Activated naive CD8-positive, alpha-beta T cell (primary cell): ENCODE results near the gene DEPDC5.

Source experiments
- H3K27ac Mint-ChIP-seq: one replicate; pipeline ENCODE4 v1.8.0; 2021; ENCODE audit warnings: mixed read lengths
- H3K27me3 Mint-ChIP-seq: one replicate; pipeline ENCODE4 v1.8.0; 2021; ENCODE audit warnings: mixed read lengths
- H3K36me3 Mint-ChIP-seq: one replicate; pipeline ENCODE4 v1.8.0; 2021; ENCODE audit warnings: mixed read lengths
- H3K4me1 Mint-ChIP-seq: one replicate; pipeline ENCODE4 v1.8.0; 2021; ENCODE audit warnings: low read depth, mixed read lengths
- H3K4me3 Mint-ChIP-seq: one replicate; pipeline ENCODE4 v1.8.0; 2021; ENCODE audit warnings: mild to moderate bottlenecking, mixed read lengths
- H3K9me3 Mint-ChIP-seq: one replicate; pipeline ENCODE4 v1.8.0; 2021; ENCODE audit warnings: low read depth, mixed read lengths

The DEPDC5 gene

DNA sequence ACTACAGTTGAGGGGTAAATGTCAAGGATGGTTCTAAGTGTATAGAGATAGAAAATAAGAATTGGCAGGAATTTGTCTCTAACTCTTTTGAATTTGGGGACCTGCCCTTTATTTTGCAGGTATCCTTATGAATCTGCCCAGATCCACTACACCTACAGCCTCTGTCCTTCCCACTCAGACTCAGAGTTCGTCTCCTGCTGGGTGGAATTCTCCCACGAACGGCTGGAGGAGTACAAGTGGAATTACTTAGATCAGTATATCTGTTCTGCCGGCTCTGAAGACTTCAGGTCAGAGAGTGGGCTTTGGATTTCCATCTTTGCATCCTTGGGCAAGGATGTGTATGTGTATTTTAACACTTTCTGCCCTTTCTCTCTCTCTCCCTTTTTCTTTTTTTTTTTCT, 89.7 kb downstream of the DEPDC5 start:
- Mint-ChIP-seq H3K27me3 (no peaks in the 10 kb centered on the region), H3K4me1 (peaks cover 3% of the 10 kb centered on the region), H3K4me3 (no peak overlapping the region), H3K27ac (no peak overlapping the region), H3K9me3 (no peaks in the 10 kb centered on the region), H3K36me3 (peaks cover 24% of the 10 kb centered on the region)

DNA sequence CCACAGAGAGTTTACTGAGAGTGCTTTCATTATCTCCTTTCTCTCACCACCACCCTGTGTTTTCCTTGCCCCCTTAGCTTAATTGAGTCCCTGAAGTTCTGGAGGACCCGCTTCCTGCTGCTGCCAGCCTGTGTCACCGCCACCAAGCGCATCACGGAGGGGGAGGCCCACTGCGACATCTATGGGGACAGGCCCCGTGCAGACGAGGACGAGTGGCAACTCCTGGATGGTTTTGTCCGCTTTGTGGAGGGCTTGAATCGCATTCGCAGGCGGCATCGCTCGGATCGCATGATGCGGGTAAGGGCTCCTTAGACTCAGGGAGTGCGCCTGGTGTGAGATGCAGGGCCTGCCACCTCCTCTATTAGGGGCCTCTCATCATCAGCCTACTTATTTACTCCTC, 91.1 kb downstream of the DEPDC5 start:
- Mint-ChIP-seq H3K4me3 (no peak overlapping the region), H3K36me3 (peaks cover 26% of the 10 kb centered on the region), H3K9me3 (no peaks in the 10 kb centered on the region), H3K4me1 (peaks cover 3% of the 10 kb centered on the region), H3K27ac (no peak overlapping the region), H3K27me3 (no peaks in the 10 kb centered on the region)

DNA sequence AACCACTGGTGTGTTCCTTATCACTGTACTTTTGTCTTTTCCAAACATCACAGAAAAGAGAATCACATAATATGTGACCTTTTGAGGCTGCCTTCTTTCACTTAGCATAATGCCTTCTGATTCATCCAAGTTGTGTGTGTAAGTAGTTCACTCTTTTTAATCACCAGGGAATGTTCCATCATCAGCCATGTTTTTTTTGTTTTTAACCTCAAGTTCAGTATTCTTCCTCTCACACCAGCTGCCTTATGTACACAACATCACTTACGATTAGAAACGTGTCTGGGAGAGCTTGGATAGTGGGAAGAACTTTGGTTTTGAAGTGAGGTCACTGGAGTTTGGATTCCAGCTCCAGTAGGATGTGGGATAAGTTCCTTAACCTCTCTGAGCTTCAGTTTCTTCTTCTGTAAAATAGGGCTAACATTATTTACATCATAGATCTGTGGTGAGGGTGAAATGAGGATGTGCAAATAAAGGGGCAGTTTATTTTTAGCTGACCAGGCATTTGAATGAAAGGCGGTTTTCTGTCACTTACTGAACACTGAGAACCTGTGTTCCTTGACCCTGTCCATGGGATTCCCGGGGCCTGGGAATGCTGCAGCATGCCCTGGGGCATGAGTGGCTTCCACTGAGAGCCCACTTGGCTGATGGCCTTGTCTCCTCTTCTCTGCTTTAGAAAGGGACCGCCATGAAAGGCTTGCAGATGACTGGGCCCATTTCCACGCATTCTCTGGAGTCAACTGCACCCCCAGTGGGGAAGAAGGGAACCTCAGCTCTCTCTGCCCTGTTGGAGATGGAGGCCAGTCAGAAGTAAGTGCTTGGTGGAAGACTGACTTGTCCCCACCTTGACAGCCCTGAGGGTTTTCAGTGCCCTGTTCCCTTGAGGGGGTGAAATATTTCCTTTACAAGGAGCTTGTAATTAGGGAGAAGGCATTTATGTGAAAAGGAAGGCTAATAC, 92.6 kb downstream of the DEPDC5 start:
- Mint-ChIP-seq H3K9me3 (no peaks in the 10 kb centered on the region), H3K27me3 (no peaks in the 10 kb centered on the region), H3K27ac (no peak overlapping the region), H3K4me1 (peaks cover 1% of the 10 kb centered on the region), H3K4me3 (no peak overlapping the region), H3K36me3 (peaks cover 22% of the 10 kb centered on the region)

DNA sequence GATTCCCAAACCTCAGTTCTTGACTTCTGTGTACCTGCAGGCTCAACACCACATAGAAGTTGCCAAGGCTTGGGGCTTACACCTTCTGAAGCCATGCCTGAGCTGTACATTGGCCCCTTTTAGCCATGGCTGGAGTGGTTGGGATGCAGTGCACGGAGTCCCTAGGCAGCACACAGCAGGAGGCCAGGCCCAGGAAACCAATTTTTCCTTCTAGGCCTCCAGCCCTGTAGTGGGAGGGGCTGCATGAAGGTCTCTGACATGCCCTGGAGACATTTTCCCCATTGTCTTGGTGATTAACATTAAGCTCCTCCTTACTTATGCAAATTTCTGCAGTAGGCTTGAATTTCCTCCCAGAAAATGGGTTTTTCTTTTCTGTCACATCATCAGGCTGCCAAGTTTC, 94.6 kb downstream of the DEPDC5 start:
- Mint-ChIP-seq H3K9me3 (no peaks in the 10 kb centered on the region), H3K4me3 (no peak overlapping the region), H3K36me3 (peaks cover 16% of the 10 kb centered on the region), H3K4me1 (peaks cover 1% of the 10 kb centered on the region), H3K27ac (no peak overlapping the region), H3K27me3 (no peaks in the 10 kb centered on the region)

DNA sequence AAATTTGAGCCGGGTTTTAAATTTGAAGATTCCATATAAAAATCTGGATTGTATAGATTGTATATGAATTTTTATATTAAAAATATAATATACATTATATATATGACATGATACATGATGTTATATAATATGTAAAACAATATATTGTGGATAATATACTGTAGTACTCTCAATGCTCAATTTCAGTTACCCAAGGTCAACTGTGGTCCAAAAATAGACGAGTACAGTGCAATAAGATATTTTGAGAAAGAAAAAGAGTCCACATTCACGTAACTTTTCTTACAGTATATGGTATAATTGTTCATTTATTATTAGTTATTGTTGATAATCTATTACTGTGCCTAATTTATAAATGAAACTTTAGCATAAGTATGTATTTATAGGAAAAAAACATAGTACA, 96.3 kb downstream of the DEPDC5 start:
- Mint-ChIP-seq H3K27me3 (no peaks in the 10 kb centered on the region), H3K27ac (no peak overlapping the region), H3K4me1 (peaks cover 1% of the 10 kb centered on the region), H3K36me3 (peaks cover 16% of the 10 kb centered on the region), H3K9me3 (no peaks in the 10 kb centered on the region), H3K4me3 (no peak overlapping the region)

DNA sequence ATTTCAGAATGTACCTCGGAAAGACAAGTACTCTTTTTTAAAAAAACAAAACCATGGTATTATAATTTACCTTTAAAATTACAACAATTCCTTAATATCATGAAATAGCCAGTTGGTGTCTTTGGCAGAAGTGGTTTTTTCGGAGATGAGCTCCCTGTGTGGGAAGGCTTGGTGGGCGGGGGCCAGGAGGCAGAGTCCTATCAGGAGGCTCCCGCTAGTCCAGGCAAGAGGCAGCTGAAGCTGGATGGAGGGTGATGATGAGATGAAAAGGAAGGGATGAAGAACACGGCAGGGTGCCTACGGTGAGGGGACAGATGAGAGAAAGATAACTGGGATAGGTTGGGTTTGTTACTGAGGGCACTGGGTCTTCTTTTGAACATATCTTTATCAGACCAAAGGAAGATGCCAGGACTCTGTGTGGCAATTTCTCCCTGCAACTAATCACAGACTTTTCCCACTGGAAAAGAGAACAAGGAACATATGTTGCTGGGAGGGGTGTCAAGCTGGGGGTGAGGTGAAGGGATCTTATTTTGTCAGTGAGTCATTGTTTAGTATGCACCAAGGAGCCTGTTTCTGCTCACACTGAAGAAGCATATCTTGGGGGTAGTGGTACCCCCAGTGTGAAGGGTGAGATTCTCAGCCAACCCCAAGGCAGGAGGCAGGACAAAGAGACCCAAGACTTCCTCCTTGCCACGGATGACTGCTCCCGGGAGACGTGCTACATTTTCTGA, 99.0 kb downstream of the DEPDC5 start:
- peaks cover 8% of the 10 kb centered on the region for H3K36me3 Mint-ChIP-seq
- H3K4me1 Mint-ChIP-seq, result no peaks in the 10 kb centered on the region
- no peaks in the 10 kb centered on the region for H3K27me3 Mint-ChIP-seq
- H3K27ac Mint-ChIP-seq, result no peak overlapping the region
- no peak overlapping the region for H3K4me3 Mint-ChIP-seq
- no peaks in the 10 kb centered on the region for H3K9me3 Mint-ChIP-seq

DNA sequence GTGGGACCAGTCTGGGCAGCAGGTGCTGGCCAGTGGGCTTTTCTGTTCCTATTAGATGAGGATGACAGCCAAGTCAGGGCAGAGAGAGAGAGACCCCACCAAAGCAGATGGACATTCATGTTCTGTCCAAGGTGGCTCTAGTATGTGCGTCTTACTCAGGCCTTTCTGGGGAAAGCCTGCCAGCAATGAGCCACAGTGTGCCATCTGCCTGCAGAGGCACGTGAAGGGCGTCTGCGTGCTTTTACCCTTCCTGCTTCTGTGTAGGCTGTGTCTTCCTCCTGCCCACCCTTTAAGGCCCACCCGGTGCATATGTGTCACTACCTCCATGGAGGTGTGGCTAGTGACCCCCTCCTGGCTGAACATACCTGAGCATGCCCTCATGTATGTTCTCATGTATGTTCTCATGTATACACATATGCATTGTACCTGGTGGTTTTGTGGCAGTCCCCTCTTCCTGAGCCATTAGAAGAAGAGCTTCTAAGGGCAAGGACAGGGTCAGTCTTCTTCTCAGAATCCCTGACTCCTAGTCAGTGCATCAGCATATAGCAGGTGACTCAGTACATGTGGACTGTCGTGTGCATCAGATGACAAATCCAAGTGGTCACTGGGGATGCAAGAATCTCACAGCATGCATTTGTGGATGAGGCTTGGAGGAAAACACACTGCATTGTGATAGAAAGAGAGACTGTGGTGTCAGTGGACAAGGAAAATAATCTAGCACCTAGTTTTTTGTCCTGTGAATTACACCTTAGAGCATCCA, 100.1 kb downstream of the DEPDC5 start:
- Mint-ChIP-seq H3K4me3 (no peak overlapping the region), H3K27me3 (no peaks in the 10 kb centered on the region), H3K36me3 (peaks cover 5% of the 10 kb centered on the region), H3K9me3 (no peaks in the 10 kb centered on the region), H3K4me1 (no peaks in the 10 kb centered on the region), H3K27ac (no peak overlapping the region)

DNA sequence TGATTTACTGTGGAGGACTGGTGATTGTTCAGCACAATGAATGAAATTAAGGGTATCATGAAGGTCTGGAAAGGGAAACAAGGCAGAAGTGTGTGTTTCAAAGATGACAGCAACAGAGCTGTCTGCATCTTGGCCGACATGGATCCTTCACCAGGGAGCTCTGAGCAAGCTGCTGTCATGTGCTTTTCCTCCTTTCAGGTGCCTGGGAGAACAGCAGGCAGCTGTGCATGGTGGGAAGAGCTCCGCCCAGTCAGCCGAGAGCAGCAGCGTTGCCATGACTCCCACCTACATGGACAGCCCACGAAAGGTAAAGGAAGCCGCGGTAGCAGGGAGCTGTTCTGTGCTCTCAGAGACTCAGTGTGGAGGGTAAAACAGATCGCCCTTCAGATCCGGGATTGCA, 103.4 kb downstream of the DEPDC5 start:
- H3K36me3 Mint-ChIP-seq, result peaks cover 5% of the 10 kb centered on the region
- no peak overlapping the region for H3K27ac Mint-ChIP-seq
- H3K4me3 Mint-ChIP-seq, result no peak overlapping the region
- peaks cover 6% of the 10 kb centered on the region for H3K4me1 Mint-ChIP-seq
- H3K9me3 Mint-ChIP-seq, result no peaks in the 10 kb centered on the region
- no peaks in the 10 kb centered on the region for H3K27me3 Mint-ChIP-seq

DNA sequence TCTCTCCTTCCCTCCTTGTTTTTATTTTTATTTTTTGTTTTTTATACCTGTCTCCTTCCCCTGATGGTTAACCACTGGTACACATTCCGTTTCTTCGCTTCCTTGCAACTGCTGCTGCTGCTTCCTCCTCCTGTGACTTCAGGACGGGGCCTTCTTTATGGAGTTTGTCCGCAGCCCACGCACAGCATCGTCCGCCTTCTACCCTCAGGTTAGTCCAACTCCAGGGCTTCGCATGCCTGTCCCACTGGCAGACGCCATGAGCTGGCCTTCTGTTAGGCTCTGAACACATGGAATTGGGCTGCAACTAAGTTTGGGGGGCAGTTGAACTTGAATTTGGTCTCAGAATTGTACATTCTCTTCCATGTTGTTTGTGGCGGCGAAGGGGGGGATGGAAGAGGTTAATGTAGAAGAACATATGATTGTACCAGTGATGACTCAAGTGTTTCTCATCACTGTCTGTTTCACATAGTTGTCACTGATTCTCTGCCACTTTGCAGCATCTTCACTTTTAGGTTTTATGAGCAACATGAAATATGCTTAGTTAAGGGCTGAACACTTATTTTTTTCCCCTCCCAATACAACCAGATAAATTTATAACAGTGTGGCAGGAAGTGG, 107.5 kb downstream of the DEPDC5 start:
- no peaks in the 10 kb centered on the region for H3K9me3 Mint-ChIP-seq

DNA sequence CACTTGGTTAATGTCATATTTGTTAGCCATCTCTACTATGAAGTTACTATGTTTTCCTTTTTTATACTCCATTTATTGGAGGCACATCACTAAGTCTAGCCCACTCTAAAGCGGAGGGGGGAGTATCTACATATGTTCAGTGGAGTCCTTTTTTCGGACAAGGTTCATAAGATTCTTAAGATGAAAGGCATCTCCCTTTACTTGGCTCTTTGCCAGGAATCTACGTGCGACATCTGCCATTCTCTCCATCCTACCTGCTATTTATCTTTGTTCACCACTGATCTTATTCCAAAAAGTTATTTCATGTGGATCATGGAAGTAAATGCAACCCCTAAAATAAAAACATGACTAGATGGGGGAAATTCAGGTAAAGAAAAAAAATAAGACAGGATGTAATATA, 113.1 kb downstream of the DEPDC5 start:
- no peaks in the 10 kb centered on the region for H3K27me3 Mint-ChIP-seq
- H3K36me3 Mint-ChIP-seq, result peaks cover 10% of the 10 kb centered on the region
- no peaks in the 10 kb centered on the region for H3K9me3 Mint-ChIP-seq
- H3K4me3 Mint-ChIP-seq, result no peak overlapping the region
- no peaks in the 10 kb centered on the region for H3K4me1 Mint-ChIP-seq
- H3K27ac Mint-ChIP-seq, result no peak overlapping the region

More for the DNA sequence above, 107.5 kb downstream of the DEPDC5 start:
- Mint-ChIP-seq H3K27me3 (no peaks in the 10 kb centered on the region), H3K36me3 (peaks cover 3% of the 10 kb centered on the region), H3K4me3 (no peak overlapping the region), H3K4me1 (peaks cover 6% of the 10 kb centered on the region), H3K27ac (peak overlapping the region; percentile 46)

DNA sequence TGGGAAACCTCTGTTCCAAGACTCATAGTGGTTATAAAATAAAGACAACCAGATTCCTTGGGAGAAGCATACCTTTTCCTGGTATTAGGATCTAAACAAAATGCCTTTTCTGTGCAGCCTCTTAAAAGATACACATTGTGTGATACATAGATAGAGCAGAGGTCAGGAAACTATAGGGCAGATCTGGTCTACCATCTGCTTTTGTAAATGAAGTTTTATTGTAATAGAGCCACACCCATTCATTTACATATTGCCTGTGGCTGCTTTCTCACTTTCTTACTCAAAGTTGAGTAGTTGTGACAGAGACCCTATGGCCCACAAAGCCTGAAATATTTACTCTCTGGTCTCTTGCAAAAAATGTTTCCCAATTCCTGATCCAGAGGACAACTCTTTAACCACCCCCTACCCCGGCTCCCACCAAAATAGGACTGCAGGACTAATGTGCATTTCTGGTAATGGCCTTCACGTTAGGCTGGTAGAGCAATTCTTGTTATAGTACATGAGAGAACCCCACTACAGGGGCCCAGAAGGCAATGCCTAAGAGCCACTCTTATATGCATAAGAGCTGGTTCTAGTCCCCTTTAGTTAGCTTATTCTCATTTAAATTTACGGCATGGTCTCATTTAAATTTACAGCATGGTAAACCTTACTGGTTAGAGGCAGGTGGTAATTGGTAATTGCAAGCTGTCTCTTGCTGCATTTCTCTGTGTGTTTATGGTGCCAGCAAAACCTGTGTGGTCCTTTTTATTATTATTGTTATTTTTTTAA, 113.8 kb downstream of the DEPDC5 start:
- H3K27ac Mint-ChIP-seq, result no peak overlapping the region
- H3K27me3 Mint-ChIP-seq, result no peaks in the 10 kb centered on the region
- H3K9me3 Mint-ChIP-seq, result no peaks in the 10 kb centered on the region
- no peak overlapping the region for H3K4me3 Mint-ChIP-seq
- H3K4me1 Mint-ChIP-seq, result no peaks in the 10 kb centered on the region
- peaks cover 10% of the 10 kb centered on the region for H3K36me3 Mint-ChIP-seq

DNA sequence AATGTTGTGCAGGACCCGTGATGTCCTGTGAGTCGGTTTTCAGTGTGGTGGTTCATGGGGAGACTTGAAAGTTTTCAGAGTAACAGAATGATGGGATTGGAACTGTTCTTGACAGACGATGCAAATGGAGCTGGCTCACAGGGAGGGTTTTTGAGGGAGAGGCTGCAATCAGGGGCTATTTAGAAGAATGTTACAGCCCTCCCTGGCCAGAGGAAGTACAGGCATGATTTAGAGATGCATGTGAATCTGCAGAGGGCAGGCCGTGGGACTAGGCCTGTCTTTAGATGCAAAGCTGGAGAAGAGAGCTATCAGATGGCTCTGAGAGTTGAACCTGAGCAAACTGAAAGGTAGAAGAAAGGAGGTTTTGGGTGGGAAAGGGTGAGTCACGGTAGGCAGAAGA, 115.9 kb downstream of the DEPDC5 start:
- H3K4me1 Mint-ChIP-seq, result no peaks in the 10 kb centered on the region
- H3K27ac Mint-ChIP-seq, result no peak overlapping the region
- H3K4me3 Mint-ChIP-seq, result no peak overlapping the region
- H3K36me3 Mint-ChIP-seq, result peaks cover 10% of the 10 kb centered on the region
- no peaks in the 10 kb centered on the region for H3K9me3 Mint-ChIP-seq
- no peaks in the 10 kb centered on the region for H3K27me3 Mint-ChIP-seq

DNA sequence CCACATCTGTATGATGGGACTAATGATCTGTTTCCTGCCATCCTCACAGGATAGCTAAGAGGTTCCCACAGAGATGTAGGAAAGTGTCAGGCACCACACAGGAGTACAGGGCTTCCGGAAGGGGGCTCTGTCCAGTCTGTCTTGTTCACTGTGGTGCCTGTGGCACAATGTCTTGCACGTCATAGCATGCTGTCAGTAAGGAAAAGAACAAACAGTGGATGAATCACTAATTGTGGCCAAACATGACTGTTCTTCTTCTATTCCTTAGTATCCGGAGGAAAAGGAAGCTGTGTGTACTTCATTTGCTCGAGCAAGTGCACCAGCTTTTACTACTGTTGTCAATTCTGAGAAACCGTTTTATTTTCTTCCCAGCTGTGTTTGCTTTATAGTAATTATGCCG, 117.1 kb downstream of the DEPDC5 start:
- H3K4me1 Mint-ChIP-seq, result no peaks in the 10 kb centered on the region
- no peaks in the 10 kb centered on the region for H3K27me3 Mint-ChIP-seq
- no peak overlapping the region for H3K4me3 Mint-ChIP-seq
- no peak overlapping the region for H3K27ac Mint-ChIP-seq
- H3K9me3 Mint-ChIP-seq, result no peaks in the 10 kb centered on the region
- peaks cover 10% of the 10 kb centered on the region for H3K36me3 Mint-ChIP-seq

DNA sequence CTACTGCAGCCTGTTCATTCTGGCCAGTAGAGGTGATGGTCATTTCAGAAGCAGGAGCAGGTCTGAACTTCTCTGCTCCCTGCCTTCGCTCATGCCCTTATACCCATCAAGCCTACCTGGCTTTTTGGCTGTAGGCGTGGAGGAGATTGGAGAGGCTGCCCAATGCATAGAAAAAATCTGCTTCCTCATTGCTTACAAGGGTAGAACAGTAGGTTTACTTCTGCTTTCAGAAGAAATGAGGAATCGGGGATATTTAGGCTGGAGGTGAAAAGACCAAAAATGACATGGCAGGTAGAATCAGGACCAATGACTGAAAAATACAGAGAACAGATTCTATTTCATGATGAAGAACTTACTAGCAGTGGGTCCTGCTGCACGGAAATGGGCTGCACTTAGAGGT, 117.7 kb downstream of the DEPDC5 start:
- H3K27me3 Mint-ChIP-seq, result no peaks in the 10 kb centered on the region
- no peak overlapping the region for H3K27ac Mint-ChIP-seq
- no peaks in the 10 kb centered on the region for H3K4me1 Mint-ChIP-seq
- no peaks in the 10 kb centered on the region for H3K9me3 Mint-ChIP-seq
- peaks cover 10% of the 10 kb centered on the region for H3K36me3 Mint-ChIP-seq
- H3K4me3 Mint-ChIP-seq, result no peak overlapping the region
